Caco-2 (cell line): ENCODE results near the gene ARSA. TPM values are rescaled to one million over a fixed set of nuclear protein-coding genes. Genes with fewer than 3 reads are reported as not detected.

Experiments
- total RNA-seq: library from RNA; stranded (reverse); gene quantifications from 2 replicates; pipeline ENCODE4 v1.2.3, GENCODE V29; 2022

The ARSA gene
- total RNA-seq, 1 experiment from 2014 or later: 11.5 TPM

Other genes starting within 250 kb of the ARSA start
- 77.8 and 82.8 TPM in 2 replicates for gene SBF1, start 153.1 kb downstream of the ARSA start, total RNA-seq
- 28.8 and 30.5 TPM in 2 replicates for gene ADM2, start 146.6 kb downstream of the ARSA start, total RNA-seq
- 0.32 TPM in 1 of 2 replicates, not detected in the other for gene MIOX, start 141.3 kb downstream of the ARSA start, total RNA-seq
- 68.8 and 77.1 TPM in 2 replicates for gene LMF2, start 120.5 kb downstream of the ARSA start, total RNA-seq
- gene NCAPH2, start 119.9 kb downstream of the ARSA start, total RNA-seq: 84.3 and 88.9 TPM in 2 replicates
- gene SCO2, start 102.6 kb downstream of the ARSA start, total RNA-seq: 3.0 and 6.5 TPM in 2 replicates
- gene TYMP, start 98.1 kb downstream of the ARSA start, total RNA-seq: 3.7 and 3.9 TPM in 2 replicates
- gene KLHDC7B, start 82.3 kb downstream of the ARSA start, total RNA-seq: 1.1 and 2.0 TPM in 2 replicates
- not detected in 2 replicates for gene SYCE3, start 65.2 kb downstream of the ARSA start, total RNA-seq
- 19.8 and 24.6 TPM in 2 replicates for gene CPT1B, start 49.7 kb downstream of the ARSA start, total RNA-seq
- 43.3 and 45.4 TPM in 2 replicates for gene CHKB, start 45.3 kb downstream of the ARSA start, total RNA-seq
- gene MAPK8IP2, start 27.4 kb downstream of the ARSA start, total RNA-seq: 3.2 and 3.9 TPM in 2 replicates
- 4.3 and 4.5 TPM in 2 replicates for gene SHANK3, start 44.7 kb upstream of the ARSA start, total RNA-seq
- not detected in 2 replicates for gene ACR, start 110.1 kb upstream of the ARSA start, total RNA-seq
- 17.2 and 22.3 TPM in 2 replicates for gene RABL2B, start 155.5 kb upstream of the ARSA start, total RNA-seq